NCI-H345 treated with DMSO at 0.1 percent for 48 hours (cell line): Measurements from ENCODE around the gene ATP11C.
"Not testable (repeated sequence)": the region's sequence is repeated elsewhere in the genome, so short reads cannot be mapped to it uniquely, and the experiment has no call there.

Experiments
- DNase-seq: peaks from one replicate; lab custom pipeline; 2025; ENCODE audit not compliant: unreplicated experiment; lab: John Stamatoyannopoulos, UW

Gene ATP11C

GRCh38 chrX:139864640-139865039 lies 68.2 kb downstream of the ATP11C start:
- no peak for DNase-seq

- DNase-seq, result no peak
Observed at GRCh38 chrX:139862208-139862607, 70.6 kb downstream of the ATP11C start.

- DNase-seq, result not testable (repeated sequence)
Observed at GRCh38 chrX:139856826-139857225, 76.0 kb downstream of the ATP11C start.

DNA sequence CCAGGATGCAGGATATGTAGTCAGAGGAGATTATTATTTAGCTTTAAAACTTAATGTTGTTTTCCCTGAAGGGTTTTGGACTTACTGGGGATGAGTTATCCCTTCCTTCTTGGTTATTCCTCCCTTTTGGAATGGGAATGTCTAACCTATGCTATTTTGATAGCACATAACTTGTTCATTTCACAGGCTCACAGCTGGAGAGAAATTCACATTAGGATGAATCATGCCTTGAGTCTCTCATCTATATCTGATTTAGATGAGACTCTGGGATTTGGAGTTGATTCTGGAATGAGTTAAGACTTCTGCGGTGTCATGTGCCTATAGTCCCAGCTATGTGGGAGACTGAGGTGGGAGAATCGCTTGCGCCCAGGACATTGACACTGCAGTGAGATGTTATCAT lies 81.1 kb downstream of the ATP11C start:
- DNase-seq, result no peak

DNA sequence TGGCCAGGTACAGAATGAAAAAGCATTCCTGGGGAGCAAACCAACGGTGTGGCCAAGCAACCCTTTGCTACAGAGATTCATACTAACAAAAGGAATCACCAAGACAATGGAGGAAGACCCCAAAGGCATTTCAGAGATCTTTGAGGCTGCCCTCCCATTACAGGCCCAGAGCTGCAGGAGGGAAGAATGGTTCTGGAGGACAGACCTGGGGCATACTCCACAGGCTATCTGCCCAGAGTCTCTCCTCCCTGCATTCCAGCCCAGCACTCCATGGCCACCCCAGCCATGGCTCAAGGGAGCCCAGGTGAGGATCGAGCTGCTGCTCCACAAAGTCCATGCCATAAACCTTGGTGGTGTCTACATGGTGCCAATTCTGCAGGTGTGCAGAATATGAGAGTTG lies 81.9 kb downstream of the ATP11C start:
- DNase-seq, result no peak

- no peak for DNase-seq
Observed at GRCh38 chrX:139844884-139845283, 88.0 kb downstream of the ATP11C start.

DNA sequence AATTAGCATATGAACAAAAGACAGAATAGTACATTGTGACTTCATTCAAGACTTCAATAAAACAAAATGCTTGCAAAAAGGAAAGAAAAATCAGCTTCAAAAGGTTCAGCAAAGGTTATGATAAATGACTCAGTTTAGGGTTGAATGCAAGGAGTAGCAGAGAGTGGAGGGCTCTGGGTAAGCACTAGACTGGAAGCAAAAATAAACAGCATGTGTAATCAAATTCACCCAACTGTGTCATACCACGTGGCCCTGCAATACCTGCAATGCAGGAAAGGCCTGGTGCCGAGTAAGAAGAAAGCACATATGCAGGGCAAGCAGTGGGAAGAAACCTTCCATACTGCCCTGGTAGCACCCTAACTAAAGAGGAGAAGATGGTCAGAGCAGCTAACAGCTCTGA lies 88.7 kb downstream of the ATP11C start:
- no peak for DNase-seq

- no peak for DNase-seq
Observed at GRCh38 chrX:139842326-139843185, 90.3 kb downstream of the ATP11C start.

- DNase-seq, result not testable (repeated sequence)
Observed at GRCh38 chrX:139836335-139836734, 96.5 kb downstream of the ATP11C start.

GRCh38 chrX:139834879-139835278 lies 98.0 kb downstream of the ATP11C start:
- DNase-seq, result no peak

DNA sequence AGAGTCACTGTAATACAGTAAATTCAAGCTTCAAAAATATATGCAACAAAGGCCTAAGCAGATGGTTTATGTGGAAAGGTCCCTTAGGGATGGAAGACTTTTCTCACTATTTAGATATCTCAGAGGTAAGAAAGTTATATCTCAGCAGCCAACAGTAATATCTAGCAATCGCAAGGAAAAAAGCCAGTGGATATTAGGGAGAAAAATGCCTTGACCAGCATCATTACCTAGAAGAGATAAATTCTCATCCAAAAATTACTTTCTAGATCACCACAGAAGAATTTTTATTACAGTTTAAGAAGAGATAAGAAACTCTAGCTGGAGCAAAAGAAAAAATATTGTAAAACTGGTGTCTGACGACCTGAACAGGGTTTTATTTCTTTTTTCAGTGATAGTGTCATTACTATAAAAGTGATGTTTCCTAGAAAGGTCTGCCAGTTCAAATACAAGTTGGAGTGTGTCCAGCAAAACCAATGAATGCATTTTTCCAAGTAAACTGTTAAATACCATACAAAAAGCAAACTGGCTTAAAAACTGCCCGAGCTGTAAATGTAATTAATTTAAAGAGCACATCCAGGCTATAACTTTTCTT lies 100.0 kb downstream of the ATP11C start:
- no peak for DNase-seq

- no peak for DNase-seq
Observed at GRCh38 chrX:139831675-139832456, 101.0 kb downstream of the ATP11C start.

GRCh38 chrX:139831017-139831416 lies 101.8 kb downstream of the ATP11C start:
- DNase-seq, result no peak

- DNase-seq, result no peak
Observed at GRCh38 chrX:139828830-139829229, 104.0 kb downstream of the ATP11C start.

GRCh38 chrX:139828033-139828432 lies 104.8 kb downstream of the ATP11C start:
- DNase-seq, result no peak

GRCh38 chrX:139826065-139827044 lies 106.5 kb downstream of the ATP11C start:
- DNase-seq, result no peak

DNA sequence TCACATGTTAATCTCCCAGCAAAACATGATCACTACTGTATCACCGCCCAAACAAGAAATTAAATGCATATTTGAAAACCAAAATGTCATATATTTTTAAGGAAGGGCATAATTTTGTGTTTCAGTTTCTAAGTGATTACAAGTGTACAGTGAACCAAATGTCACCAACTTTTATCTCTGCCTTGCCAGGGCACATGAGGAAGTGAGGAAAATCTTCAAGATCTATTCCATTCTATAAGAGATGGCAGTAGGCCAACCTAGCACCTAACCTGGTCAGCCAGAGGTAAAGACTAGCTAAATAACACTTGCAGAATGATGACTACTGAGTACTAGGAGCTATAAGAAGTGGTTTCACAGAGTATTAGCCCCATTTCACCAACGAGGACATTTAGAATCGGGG lies 107.2 kb downstream of the ATP11C start:
- DNase-seq, result no peak

DNA sequence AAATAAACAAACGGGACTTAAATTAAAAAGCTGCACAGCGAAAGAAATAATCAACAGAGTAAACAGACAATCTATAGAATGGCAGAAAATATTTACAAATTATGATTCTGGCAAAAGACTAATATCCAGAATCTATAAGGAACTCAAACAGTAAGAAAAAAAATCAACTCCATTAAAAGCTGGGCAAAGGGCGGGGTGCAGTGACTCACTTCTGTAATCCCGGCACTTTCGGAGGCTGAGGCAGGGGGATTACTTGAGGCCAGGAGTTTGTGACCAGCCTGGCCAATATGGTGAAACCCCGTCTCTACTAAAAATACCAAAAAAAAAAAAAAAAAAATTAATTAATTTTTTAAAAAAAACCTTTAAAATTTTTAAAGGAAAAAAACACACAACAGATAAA lies 109.0 kb downstream of the ATP11C start:
- DNase-seq, result no peak

GRCh38 chrX:139820358-139820984 lies 112.4 kb downstream of the ATP11C start:
- DNase-seq, result no peak

- no peak for DNase-seq
Observed at GRCh38 chrX:139816204-139816603, 116.6 kb downstream of the ATP11C start.
